DMS153 treated with DMSO at 0.1 percent for 48 hours (cell line): ENCODE data around the gene TAF3.

Experiments used
- DNase-seq: peaks from one replicate; lab custom pipeline; 2025; ENCODE audit not compliant: unreplicated experiment; lab: John Stamatoyannopoulos, UW

TAF3 gene

DNA sequence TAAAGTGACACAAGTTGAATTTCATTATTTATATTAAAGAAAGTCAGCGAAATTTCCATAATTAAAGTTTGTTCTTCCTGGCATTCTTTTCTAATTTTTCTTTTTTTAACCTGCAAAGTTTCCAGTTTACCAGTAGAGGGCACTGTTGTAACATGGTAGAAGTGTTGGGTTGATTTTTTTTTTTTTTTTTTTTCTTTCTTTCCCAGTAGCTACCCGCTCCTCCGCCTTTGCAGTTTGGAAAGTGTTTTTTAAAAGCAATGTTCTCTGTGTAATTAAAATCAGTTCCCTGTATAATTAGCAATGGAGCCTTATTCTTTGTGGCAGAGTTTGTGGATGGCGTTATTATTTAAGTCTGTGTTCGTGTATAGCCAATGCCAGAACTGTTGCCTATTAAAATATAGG, 53.7 kb downstream of the TAF3 start:
- DNase-seq = no peak

DNA sequence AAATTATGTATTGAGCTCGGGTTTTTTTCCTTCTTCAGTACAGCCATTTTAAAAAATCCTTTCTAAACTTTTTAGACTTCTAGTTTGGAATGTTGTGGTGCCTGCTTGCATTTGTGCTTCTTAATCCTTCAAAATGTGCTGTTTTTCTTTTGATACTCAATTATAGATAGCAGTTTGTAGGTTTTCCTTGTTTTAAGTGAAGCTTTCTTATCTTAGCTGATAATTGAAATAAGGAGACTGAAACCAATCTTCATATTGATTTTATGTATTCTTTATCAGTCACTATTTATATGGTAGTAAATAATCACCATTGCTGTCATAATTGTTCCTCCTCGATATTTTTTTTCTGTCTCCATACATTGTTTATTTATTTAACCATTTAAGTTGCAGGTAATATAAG, 56.6 kb downstream of the TAF3 start:
- no peak for DNase-seq

DNA sequence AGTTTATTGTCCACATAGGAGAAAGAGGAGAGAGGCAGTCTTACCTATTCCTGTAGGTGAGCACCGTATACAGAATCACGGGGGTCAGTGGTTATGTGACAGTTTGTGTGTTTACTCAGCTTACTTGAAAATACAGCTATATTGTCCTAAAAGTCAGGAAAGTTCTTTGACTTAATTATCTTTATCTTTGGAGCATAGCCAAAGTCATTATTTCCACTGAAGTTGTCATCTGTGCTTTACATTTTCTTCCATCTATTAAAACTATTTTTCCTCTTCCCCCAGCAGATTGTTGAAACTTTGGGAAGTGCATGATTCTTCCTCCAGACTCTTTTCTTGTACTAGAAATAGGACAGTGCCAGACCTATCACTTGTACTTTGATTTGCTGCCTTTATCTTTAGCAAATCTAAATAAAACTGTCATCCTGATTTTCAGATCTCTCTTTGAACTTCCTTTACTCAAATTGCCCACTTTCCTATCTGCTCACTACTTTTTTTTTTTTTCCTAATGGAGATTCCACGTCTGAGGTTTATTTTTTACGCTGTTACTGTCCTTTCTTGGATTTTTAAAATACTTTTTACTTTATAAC, 58.3 kb downstream of the TAF3 start:
- DNase-seq = no peak

DNA sequence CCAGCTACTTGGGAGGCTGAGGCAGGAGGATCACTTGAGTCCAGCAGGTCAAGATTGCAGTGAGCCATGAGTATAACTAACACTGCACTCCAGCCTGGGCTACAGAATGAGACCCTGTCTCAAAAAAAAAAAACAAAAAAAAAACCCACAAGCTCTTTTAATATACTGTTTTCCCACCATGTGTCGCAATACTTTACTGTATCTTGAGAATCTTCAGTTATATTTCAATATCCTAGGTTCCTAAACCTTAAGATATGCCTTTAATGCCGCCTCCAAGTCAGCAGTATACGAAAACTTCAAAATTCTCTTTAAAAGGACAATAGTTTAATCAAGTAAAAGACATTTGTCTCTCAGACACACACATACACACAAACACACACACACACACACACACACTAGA, 62.8 kb downstream of the TAF3 start:
- no peak for DNase-seq

DNA sequence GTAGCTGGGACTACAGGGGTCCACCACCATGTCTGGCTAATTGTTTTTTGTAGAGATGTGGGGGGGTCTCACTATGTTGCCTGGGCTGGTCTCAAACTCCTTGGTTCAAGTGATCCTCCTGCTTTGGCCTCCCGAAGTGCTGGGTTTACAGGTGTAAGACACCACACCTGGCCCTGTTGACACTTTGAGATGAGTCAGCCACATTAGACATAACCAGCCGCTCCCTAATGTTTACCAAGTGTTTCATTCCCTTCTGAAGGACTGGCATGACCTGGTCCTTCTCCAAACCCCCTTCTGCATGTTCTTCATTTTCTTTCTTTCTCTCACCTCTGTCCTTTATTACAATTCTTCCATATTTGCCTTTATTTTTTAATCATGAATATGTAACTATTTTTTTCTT, 67.8 kb downstream of the TAF3 start:
- no peak for DNase-seq

DNA sequence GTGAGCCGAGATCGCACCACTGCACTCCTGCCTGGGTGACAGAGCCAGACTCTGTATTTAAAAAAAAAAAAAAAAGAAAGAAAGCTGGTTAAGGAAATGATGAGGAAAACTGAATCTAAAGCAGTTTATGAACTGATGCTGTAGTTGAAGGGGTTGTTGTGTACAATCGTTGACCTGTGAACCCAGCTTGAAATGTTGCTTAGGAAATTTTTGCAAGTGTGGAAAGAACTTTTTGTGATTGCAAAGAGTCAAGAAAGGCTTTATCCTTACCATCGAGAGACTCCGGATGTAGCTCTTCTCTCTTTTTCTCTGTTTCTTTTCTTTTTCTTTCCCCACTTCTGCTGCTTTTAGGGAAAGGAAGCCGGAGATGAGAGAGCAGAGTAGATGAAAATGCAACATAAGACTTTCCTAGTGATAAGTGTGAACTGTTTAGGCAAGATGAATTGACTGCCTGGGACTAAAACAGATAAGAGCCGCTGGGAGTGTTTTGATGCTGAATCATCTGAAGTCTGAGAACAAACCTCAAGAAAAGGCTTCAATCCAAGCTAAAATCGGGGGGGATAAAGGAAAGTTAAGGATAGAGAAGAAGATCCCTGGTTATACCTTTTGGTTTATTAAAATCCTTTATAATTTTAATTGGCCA, 69.0 kb downstream of the TAF3 start:
- no peak for DNase-seq

DNA sequence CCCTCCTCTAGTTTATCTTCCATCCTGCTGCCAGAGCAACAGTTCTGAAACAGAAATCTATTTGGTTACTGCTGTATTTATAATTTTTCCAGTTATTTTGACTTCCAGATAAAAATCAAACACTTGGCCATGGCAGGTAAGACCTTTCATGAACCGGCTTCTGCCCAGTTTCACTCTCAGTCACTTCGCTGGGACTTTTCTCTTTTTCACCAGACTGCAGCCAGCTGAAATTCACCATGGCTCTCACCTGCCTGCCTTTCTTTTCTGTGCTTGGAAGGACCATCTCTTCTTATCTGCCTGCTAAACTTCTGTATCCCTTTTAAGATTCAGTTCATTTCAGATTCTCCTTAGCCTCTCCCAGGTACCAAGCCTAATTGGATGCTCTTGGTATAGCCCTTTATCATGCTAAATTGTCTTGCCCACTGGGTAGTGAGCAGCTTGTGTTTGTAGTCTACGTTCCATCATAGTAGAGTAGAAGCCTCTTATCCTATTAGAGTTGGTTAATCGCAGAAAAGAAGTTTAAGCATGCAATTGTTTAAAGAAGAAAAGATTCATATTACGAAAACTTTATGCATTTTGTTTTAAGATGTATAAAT, 71.7 kb downstream of the TAF3 start:
- DNase-seq = no peak

DNA sequence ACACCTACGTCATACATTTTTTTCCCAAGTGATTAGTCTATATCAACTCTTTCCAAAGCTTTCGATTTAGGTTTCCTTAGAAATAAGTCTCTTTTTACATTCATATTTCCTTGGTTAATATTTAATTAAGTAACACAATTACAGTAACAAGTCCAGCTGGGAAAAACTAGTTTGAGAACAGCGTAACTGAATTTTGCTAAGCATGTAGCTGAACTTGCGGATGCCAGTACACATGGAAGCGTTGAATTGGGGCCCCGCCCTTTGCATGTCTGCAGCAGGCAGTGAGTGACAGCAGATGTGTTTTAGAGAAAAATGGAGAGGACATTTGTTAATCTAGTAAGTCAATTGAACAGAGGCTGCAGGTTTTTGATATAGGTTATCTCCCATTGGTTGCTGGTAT, 72.5 kb downstream of the TAF3 start:
- no peak for DNase-seq

DNA sequence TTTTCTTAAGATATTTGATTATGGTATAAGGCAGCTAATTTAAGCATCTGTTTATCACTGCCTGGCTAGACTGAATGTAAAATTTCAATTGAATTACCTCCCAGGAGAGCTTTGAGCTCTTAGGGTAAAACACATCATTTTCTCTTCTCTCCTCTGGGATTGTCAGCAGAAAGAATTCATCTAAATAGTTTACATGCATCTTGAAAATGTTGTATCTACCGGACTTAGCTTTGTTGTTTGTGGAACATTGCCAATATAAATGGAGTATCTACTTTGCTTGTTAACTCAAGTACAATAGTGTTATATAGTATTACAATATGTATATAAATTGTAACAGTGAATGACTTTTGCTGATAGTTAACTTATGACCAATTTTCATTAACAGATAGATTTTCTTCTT, 73.3 kb downstream of the TAF3 start:
- no peak for DNase-seq

DNA sequence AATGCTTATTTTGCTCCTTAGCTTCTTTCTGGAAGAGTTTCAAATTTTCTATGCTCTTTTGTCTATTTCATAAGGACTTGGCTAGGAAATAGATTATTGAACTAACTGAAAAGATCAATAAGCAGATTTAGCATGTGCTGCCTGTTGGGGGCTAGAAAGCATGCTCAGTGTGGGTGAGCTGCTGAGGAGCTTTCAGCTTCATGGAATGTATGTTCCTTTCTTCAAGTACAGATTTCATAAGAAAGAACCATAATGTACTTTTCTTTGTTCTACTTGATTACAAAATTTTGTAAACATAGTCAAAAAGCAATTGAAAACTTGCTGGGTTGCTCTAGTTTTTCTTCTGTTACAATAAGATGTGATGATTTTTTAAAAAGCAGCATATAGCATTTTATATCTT, 73.8 kb downstream of the TAF3 start:
- DNase-seq = no peak

DNA sequence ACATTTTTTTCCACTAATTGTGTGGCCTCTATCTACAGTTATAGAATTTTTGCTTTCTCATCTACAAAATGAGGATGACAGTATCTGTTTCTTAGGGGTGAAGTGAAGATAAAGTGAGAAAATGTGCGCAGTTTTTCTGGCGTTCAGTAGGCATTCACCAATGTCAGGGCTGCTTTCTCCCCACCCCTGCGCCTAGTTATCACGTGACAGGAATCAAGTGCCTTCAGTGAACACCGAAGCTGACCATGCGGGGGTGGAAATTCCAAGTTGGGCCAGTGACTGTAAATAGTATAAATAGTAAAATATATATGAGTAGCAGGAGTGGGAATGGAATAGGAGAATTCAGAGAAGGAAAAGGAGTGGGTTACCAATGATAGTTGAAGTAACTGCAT, 77.4 kb downstream of the TAF3 start:
- DNase-seq = no peak

DNA sequence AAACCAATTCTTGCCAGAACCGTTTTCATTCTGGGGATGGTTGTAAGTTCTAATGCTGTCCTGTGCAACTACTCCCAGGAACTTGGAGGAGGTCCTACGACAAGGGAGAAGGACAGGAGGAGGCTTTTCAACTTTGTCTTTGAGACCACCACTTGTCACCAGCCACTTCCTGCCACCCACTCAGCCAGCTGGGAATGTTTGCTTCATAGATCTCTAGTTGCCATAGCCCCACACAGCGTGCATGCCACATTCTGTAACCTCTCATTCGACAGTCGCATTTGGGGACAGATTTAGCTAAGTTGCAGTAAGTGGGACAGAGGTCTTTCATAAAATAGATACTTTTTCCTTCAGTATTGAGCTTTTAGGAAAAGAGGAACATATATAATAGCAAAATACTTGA, 78.0 kb downstream of the TAF3 start:
- DNase-seq = no peak

DNA sequence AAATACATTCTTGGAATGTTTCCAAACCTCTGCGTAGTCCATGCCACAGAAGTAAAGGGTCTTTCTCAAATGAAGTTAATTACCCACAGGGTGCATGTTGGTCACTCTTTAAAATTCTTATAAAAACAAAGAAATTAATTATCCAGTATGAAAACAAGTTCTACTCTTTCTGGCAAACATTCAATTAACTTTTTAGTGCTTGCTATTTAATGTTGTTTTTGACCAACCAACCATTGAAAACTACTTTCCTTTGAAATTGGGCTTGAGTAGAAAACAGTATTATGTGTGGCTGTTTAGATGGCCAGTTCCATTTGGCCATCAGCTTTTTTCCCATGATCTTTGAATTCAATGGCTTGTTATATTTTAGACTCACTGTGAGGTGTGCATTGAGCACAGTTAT, 83.0 kb downstream of the TAF3 start:
- DNase-seq = no peak

DNA sequence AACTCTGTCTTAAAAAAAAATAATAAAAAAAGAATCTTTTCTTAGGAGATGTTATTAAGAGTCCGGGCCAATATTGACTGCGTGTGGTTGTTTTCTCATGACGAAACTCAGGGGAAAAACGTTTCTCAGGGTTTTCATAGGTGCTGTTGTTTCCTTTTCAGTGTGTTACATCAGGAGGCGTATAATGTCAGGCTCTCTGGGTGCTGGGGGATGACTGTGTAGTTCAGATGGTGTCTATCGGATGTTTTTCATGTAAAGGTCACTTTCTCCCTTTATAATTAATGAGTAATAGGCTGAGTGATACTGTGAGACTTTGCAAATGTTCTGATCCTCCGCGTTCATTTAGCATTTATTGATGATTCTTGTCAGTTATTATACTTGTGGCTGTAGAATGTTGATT, 84.1 kb downstream of the TAF3 start:
- no peak for DNase-seq

DNA sequence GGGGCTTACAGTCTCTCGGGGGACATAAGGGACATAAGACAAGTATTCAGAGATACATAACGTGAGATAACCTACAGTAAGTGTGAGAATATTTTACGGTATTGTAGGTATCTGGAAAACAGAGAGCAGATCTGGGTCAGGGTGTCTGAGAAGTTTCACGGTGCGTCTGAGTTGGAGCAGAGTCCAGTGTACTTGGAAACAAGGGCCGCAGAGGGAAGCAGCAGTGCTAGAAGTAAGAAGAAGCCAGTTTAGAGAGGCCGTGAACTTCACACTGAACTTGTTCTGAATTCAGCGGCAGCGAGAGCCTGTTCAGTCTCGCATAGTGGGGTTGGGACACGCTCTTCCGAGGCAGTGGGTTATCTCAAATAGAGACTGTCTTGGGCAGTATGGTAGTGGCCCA, 85.5 kb downstream of the TAF3 start:
- DNase-seq = no peak

DNA sequence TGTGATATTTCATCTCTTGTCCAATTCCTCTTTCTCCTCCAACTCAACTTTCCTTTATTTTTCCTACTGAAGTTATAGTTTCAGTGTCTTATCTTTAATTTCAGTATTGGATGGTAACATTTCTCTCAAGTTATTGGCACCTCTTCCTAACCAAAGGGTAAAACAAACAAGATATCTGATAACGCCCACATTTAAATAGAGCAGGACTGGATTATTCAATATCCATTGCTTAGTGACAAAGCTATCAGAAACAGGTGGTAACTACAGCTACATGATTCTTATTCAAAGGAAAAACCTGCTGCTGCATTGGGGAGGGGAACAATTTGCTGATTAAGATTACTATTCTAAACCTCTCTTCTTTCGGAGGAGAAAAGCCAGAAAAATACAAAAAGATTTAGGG, 87.8 kb downstream of the TAF3 start:
- DNase-seq = no peak

DNA sequence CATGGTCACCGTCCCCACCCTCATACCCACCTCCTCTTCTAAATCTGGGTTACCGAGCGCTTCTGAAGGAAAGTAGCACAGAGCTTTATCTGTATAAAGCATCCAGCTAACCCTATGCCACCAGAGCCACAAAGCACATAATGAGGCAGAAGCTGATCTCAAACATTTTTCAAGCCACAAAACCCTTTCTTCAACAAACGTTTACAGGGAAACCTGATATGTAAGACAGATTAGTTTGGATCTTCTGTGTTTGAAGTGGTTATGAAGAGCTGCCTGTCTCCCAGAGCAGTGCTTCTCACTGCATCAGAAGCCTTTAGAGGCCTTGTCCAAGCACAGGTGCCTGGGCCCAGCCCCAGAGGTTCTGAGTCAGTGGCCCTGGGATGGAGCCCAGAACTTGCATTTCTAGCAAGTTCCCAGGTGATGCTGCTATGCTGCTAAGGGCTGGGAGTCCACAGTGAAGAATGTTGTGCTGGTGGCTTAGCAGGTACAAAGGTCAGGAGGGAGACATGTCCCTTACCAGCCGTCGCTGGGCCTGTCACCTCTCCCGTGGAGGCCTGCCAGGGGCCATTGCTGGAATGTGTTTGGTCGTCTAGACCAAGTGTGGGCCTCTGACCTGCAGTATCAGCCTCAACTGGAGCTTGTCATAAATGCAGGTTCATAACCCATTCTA, 90.4 kb downstream of the TAF3 start:
- no peak for DNase-seq

DNA sequence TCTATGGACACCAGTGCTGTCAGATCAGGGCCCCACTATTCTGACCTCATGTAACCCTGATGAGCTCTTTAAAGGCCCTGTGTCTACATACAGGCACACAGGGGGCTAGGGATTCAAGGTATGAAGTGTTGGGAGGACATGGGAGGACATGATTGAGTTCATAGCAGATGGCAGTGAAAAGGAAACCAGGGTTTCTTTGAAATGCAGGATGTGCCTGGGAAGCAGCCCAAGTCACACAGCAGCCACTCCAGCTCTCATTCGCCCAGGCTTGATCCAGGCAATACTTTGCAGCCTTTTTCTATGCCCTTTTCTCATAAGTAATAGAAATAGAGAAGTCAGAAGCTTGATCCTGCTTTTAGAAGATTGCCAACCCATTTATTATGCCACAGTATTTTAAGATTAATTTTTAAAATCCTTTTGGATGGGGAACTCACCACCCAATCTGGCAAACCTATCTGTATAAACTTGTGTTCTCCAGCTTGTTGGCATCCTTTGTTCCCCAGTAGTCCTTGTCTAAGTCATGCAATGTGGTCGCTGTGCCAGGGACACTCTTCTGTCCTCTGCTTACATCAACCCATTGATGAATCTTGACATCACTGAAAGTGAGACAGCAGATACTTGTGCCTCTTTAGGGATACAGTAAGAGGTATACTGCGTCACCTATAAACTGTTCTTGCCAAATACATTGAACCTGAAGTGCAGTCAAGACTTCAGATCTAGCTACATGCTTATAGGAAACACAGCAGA, 95.0 kb downstream of the TAF3 start:
- no peak for DNase-seq

DNA sequence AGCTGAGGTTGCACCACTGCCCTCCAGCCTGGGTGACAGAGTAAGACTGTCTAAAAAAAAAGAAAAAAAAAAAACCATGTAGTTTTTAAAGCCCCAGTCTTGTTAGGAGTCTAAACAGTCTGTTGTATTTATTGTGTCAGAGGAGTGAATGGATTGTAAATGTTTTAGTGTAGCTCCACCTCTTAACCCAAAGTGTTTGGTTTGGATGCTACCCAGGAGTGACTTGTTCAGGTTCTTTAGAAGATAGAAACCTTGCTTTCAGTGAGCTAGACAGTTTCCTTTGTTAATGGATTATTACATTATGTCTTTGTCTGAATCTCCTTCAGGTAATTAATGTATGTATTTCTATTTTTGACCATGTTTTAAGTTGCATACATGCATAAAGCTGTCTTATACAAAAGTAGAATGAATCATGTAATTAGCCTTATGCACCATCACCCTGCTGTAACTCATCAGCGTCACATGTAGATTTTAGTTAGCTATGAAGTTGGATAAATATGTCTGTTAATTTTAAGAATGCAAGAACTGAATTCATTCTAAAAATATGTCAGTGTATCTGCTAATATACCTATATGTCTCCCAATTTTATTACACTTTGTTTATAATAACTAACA, 97.7 kb downstream of the TAF3 start:
- no peak for DNase-seq

DNA sequence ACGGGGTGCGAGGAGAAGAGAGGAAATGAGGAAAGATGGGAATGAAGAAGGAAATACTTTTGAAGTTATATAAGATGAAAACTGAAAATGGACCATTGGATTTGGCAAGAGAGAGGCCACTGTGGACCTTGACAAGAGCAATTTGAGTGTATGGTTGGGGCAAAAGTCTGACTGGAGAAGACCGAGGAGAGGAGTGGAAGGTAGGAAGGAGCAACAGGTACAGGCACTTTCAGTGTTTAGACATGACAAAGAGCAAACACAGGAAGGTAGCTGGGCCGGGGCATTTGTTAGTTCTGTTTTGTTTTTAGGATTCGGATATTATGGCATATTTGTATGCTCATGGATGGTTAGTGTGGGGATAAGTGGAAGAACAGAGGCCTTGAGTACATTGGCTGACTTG, 99.4 kb downstream of the TAF3 start:
- no peak for DNase-seq

DNA sequence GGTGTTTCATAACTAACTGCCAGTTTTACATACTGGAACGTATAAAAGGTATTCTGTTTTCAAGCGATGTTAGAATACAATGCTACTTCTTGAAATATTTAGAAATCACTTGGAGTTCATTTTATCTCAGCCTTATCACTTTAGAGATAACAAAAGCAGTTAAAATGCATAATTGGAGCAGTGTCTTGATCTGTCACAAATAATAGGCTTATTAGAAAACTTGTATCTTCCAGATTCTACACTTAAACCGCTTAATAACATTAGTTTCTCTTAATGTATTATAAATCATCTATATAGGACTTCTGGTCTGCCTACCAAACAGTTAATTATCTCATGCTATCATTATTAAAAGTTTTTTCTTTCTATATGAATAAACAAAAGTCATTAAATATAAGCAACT, 104.4 kb downstream of the TAF3 start:
- no peak for DNase-seq
